Measurements from ENCODE around the gene B4GALNT3.

GRCh38 chr12:466039-466438 lies 6.3 kb downstream of the B4GALNT3 start:
- no peak for TF ChIP-seq FOXP2 (optimal IDR thresholded peaks at IDR 0.05; ENCODE audit: borderline replicate concordance, extremely low read depth, extremely low read length, insufficient read depth)
- no peak for TF ChIP-seq POLR2AphosphoS5 (IDR thresholded peaks at IDR 0.05; ENCODE audit: low read depth, low read length)
- no peak for TF ChIP-seq REST (IDR thresholded peaks at IDR 0.05; ENCODE audit: insufficient read depth in 1 of 2, low read depth in 2 of 2, low read length in 2 of 2)
- no peak for TF ChIP-seq TAF1 (IDR thresholded peaks at IDR 0.05; ENCODE audit: borderline replicate concordance, insufficient read depth, low read length)
- TF ChIP-seq SIN3A (IDR thresholded peaks at IDR 0.05; ENCODE audit: borderline replicate concordance, insufficient read depth, low read length) = no peak

All from PFSK-1 (cell line).